ENCODE data around the gene VANGL2.

GRCh38 chr1:160454371-160455152, 54.2 kb downstream of the VANGL2 start:
- TF ChIP-seq CTCF (IDR thresholded peaks at IDR 0.05; ENCODE audit: insufficient read depth, low read length), result no peak
- no peak for TF ChIP-seq POLR2AphosphoS5 (IDR thresholded peaks at IDR 0.05; ENCODE audit: low read depth)
- no peak for TF ChIP-seq SPI1 (IDR thresholded peaks at IDR 0.05; ENCODE audit: borderline replicate concordance, low read depth)
- TF ChIP-seq GABPA (IDR thresholded peaks at IDR 0.05; ENCODE audit: low read depth), result no peak

Measured in HL-60 (cell line).